ENCODE data around the gene DDX10.
A peak's percentile ranks its signal among the peaks of the same experiment; 100 is the strongest.

Gene DDX10

GRCh38 chr11:108926841-108927577 lies 262.1 kb downstream of the DDX10 start:
- no peak overlapping the region for H3K4me3 ChIP-seq (ENCODE audit: low read length)
- DNase-seq (ENCODE audit: low read depth): no peak
- TF ChIP-seq, protein P1, sequence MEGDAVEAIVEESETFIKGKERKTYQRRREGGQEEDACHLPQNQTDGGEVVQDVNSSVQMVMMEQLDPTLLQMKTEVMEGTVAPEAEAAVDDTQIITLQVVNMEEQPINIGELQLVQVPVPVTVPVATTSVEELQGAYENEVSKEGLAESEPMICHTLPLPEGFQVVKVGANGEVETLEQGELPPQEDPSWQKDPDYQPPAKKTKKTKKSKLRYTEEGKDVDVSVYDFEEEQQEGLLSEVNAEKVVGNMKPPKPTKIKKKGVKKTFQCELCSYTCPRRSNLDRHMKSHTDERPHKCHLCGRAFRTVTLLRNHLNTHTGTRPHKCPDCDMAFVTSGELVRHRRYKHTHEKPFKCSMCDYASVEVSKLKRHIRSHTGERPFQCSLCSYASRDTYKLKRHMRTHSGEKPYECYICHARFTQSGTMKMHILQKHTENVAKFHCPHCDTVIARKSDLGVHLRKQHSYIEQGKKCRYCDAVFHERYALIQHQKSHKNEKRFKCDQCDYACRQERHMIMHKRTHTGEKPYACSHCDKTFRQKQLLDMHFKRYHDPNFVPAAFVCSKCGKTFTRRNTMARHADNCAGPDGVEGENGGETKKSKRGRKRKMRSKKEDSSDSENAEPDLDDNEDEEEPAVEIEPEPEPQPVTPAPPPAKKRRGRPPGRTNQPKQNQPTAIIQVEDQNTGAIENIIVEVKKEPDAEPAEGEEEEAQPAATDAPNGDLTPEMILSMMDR (IDR thresholded peaks at IDR 0.05; ENCODE audit: insufficient read depth, low read depth, low read length, missing control alignments): no peak

DNA sequence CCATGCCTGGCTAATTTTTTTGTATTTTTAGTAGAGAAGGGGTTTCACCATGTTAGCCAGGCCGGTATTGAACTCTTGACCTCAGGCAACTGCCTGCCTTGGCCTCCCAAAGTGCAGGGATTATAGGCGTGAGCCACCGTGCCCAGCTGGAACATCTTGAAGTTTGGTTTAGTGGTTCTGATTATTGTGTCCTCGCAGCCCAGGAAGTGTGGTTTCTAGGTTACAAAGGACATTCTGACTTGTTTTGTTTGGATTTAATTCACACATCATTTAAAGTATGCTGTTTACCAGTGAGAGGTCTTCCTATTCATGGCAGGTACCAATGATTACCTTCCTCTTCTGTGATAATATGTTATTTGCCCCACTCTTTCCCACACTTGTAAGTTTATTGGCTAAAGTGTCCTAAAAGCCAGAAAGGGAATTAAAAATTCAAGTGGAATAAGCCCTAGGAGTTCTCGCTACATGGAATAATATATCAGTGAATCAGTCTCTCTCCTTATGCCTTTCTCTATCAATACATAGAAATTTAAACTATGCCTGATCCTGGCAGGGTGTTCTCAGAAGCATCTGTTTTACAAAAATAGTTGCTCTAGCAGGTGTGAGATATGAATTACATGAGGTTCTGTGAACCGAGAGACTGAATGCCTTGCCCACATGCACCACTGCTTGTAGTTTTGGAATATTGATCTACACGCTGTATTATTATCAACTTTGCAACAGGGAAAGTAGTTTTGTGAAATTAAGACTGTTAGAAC lies 263.1 kb downstream of the DDX10 start:
- TF ChIP-seq, protein P1 (IDR thresholded peaks at IDR 0.05; ENCODE audit: insufficient read depth, low read depth, low read length, missing control alignments): no peak
- H3K4me3 ChIP-seq (ENCODE audit: low read length): no peak overlapping the region
- DNase-seq (ENCODE audit: low read depth): no peak

- TF ChIP-seq, protein P1 (IDR thresholded peaks at IDR 0.05; ENCODE audit: insufficient read depth, low read depth, low read length, missing control alignments): no peak
- peak; percentile 95 for DNase-seq (ENCODE audit: low read depth)
These were observed 264.4 kb downstream of the DDX10 start for GRCh38 chr11:108929241-108929640.

GRCh38 chr11:108931168-108931567 lies 266.3 kb downstream of the DDX10 start:
- TF ChIP-seq, protein P1 (IDR thresholded peaks at IDR 0.05; ENCODE audit: insufficient read depth, low read depth, low read length, missing control alignments): no peak
- H3K4me3 ChIP-seq (ENCODE audit: low read length): no peak overlapping the region
- DNase-seq (ENCODE audit: low read depth): peak; percentile 38

More at GRCh38 chr11:108929241-108929640, 264.4 kb downstream of the DDX10 start:
- H3K4me3 ChIP-seq (ENCODE audit: low read length): no peak overlapping the region

GRCh38 chr11:108933630-108934029 lies 268.8 kb downstream of the DDX10 start:
- no peak for DNase-seq (ENCODE audit: low read depth)
- TF ChIP-seq, protein P1 (IDR thresholded peaks at IDR 0.05; ENCODE audit: insufficient read depth, low read depth, low read length, missing control alignments): no peak
- no peak overlapping the region for H3K4me3 ChIP-seq (ENCODE audit: low read length)

DNA sequence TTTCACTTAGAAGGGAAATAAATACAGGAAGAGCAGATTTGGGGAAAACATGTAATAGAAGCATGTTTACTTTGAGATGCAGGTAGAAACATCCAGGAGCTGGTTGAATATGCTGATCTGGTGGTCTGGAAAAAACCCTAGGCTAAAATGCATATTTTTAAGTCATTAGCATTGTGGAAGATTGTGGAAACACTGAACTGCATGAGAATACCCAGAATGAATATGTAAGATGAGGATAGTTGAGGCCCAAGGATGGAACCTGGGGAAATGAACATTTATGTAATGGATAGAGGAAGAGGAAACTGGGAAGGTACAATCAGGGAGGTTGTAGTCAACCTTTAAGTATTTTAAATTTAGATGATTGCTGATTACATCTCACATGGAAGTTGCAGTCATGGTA lies 269.4 kb downstream of the DDX10 start:
- TF ChIP-seq, protein P1 (IDR thresholded peaks at IDR 0.05; ENCODE audit: insufficient read depth, low read depth, low read length, missing control alignments): no peak
- H3K4me3 ChIP-seq (ENCODE audit: low read length): no peak overlapping the region
- DNase-seq (ENCODE audit: low read depth): no peak

Data from epithelial cell of esophagus (primary cell).